ENCODE data around the gene PDYN. TPM values are rescaled to one million over a fixed set of nuclear protein-coding genes. Genes with fewer than 3 reads are reported as not detected.

PDYN gene
- total RNA-seq, 1 donor from 2014 or later: 0.30 TPM

DNA sequence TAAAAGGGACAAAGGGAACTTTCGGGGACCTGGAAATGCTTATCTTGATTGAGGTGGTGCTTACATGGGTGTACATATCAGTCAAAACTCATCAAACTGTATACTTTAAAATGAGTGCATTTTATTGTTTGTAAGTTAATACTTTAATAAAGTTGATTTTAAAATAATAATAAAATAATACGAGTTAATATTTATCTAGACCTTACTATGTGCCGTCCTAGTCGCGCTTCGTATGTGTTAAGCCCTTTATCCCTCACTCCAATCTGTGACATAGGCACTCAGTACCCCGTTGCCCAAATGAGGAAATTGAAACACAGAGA is 47.5 kb downstream of the PDYN start:
- DNase-seq (ENCODE audit: low spot score): no peak
- no peak overlapping the region for H3K27ac Mint-ChIP-seq
- H3K4me2 ChIP-seq: peak overlapping the region; percentile 83

GRCh38 chr20:1945660-1946059 is 48.2 kb downstream of the PDYN start:
- H3K4me3 ChIP-seq: no peak overlapping the region
- Mint-ChIP-seq H3K36me3 (no peaks in the 10 kb centered on the region), H3K4me1 (peaks cover 42% of the 10 kb centered on the region), H3K27me3 (ENCODE audit: insufficient read depth, low read depth) (peaks cover 8% of the 10 kb centered on the region), H3K9me3 (no peaks in the 10 kb centered on the region), H3K4me3 (no peak overlapping the region), H3K27ac (no peak overlapping the region)
- peaks cover 44% of the 10 kb centered on the region for H3F3A ChIP-seq (ENCODE audit: low read depth)
- H3K36me3 ChIP-seq: no peaks in the 10 kb centered on the region
- TF ChIP-seq EZH2phosphoT487 (IDR thresholded peaks at IDR 0.05) (no peak), EZH2 (IDR thresholded peaks at IDR 0.05) (no peak)
- TF ChIP-seq, protein P1, sequence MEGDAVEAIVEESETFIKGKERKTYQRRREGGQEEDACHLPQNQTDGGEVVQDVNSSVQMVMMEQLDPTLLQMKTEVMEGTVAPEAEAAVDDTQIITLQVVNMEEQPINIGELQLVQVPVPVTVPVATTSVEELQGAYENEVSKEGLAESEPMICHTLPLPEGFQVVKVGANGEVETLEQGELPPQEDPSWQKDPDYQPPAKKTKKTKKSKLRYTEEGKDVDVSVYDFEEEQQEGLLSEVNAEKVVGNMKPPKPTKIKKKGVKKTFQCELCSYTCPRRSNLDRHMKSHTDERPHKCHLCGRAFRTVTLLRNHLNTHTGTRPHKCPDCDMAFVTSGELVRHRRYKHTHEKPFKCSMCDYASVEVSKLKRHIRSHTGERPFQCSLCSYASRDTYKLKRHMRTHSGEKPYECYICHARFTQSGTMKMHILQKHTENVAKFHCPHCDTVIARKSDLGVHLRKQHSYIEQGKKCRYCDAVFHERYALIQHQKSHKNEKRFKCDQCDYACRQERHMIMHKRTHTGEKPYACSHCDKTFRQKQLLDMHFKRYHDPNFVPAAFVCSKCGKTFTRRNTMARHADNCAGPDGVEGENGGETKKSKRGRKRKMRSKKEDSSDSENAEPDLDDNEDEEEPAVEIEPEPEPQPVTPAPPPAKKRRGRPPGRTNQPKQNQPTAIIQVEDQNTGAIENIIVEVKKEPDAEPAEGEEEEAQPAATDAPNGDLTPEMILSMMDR (IDR thresholded peaks at IDR 0.05): no peak
- no peak overlapping the region for H3K9ac ChIP-seq
- H4K20me1 ChIP-seq (ENCODE audit: low read depth): no peaks in the 10 kb centered on the region
- no peaks in the 10 kb centered on the region for H3K9me3 ChIP-seq (ENCODE audit: low read depth)
- peaks cover 41% of the 10 kb centered on the region for H3K4me1 ChIP-seq
- H3K27ac ChIP-seq: no peak overlapping the region
- DNase-seq (ENCODE audit: low spot score): no peak
- no peaks in the 10 kb centered on the region for H3K79me2 ChIP-seq (ENCODE audit: low read depth)
- no peak overlapping the region for H3K4me2 ChIP-seq
- peaks cover 47% of the 10 kb centered on the region for H3K27me3 ChIP-seq
- no peak overlapping the region for H2AFZ ChIP-seq (replicated peaks)

More for the DNA sequence above, 47.5 kb downstream of the PDYN start:
- peaks cover 49% of the 10 kb centered on the region for H3K4me1 Mint-ChIP-seq
- H3K9ac ChIP-seq: no peak overlapping the region
- H3K36me3 ChIP-seq: no peaks in the 10 kb centered on the region
- peak overlapping the region; percentile 81 for H3K4me3 Mint-ChIP-seq
- no peaks in the 10 kb centered on the region for H3K9me3 Mint-ChIP-seq
- no peak for TF ChIP-seq EZH2phosphoT487 (IDR thresholded peaks at IDR 0.05)
- TF ChIP-seq EZH2 (IDR thresholded peaks at IDR 0.05): no peak
- TF ChIP-seq, protein P1 (IDR thresholded peaks at IDR 0.05): no peak
- peak overlapping the region; percentile 80 for H2AFZ ChIP-seq (replicated peaks)
- peaks cover 50% of the 10 kb centered on the region for H3F3A ChIP-seq (ENCODE audit: low read depth)
- no peaks in the 10 kb centered on the region for H4K20me1 ChIP-seq (ENCODE audit: low read depth)
- H3K27ac ChIP-seq: no peak overlapping the region
- H3K36me3 Mint-ChIP-seq: no peaks in the 10 kb centered on the region
- H3K9me3 ChIP-seq (ENCODE audit: low read depth): no peaks in the 10 kb centered on the region
- peaks cover 8% of the 10 kb centered on the region for H3K27me3 Mint-ChIP-seq (ENCODE audit: insufficient read depth, low read depth)
- no peaks in the 10 kb centered on the region for H3K79me2 ChIP-seq (ENCODE audit: low read depth)
- peak overlapping the region; percentile 48 for H3K4me3 ChIP-seq
- peaks cover 47% of the 10 kb centered on the region for H3K27me3 ChIP-seq
- H3K4me1 ChIP-seq: peaks cover 48% of the 10 kb centered on the region

- no peaks in the 10 kb centered on the region for H3K36me3 ChIP-seq
- no peak overlapping the region for H3K4me3 Mint-ChIP-seq
- H3K4me3 ChIP-seq: no peak overlapping the region
- no peak overlapping the region for H2AFZ ChIP-seq (replicated peaks)
- no peak for DNase-seq (ENCODE audit: low spot score)
- H3K9me3 ChIP-seq (ENCODE audit: low read depth): no peaks in the 10 kb centered on the region
- peaks cover 41% of the 10 kb centered on the region for H3F3A ChIP-seq (ENCODE audit: low read depth)
- H3K27me3 ChIP-seq: peaks cover 47% of the 10 kb centered on the region
- H3K27me3 Mint-ChIP-seq (ENCODE audit: insufficient read depth, low read depth): peaks cover 8% of the 10 kb centered on the region
- H3K4me2 ChIP-seq: no peak overlapping the region
- no peaks in the 10 kb centered on the region for H4K20me1 ChIP-seq (ENCODE audit: low read depth)
- no peak overlapping the region for H3K27ac ChIP-seq
- no peak overlapping the region for H3K27ac Mint-ChIP-seq
- no peaks in the 10 kb centered on the region for H3K79me2 ChIP-seq (ENCODE audit: low read depth)
- H3K9ac ChIP-seq: no peak overlapping the region
- H3K4me1 ChIP-seq: peaks cover 36% of the 10 kb centered on the region
- no peaks in the 10 kb centered on the region for H3K36me3 Mint-ChIP-seq
- TF ChIP-seq, protein P1 (IDR thresholded peaks at IDR 0.05): no peak
- no peak for TF ChIP-seq EZH2phosphoT487 (IDR thresholded peaks at IDR 0.05)
- no peak for TF ChIP-seq EZH2 (IDR thresholded peaks at IDR 0.05)
- H3K4me1 Mint-ChIP-seq: peaks cover 37% of the 10 kb centered on the region
- H3K9me3 Mint-ChIP-seq: no peaks in the 10 kb centered on the region
Measured at GRCh38 chr20:1945134-1945618, 48.7 kb downstream of the PDYN start.
